DND-41 (cell line): ENCODE data around the gene SLC25A6.

Experiments used
- ATAC-seq: fragments of 200-7000 bp; cut with Tn5 transposase; 3 replicates; pipeline ENCODE4 v1.9.1; 2021; ENCODE audit warnings: low read depth; ENCODE audit not compliant: insufficient read depth
- DNase-seq: peaks from one replicate; pipeline ENCODE4 v3.0.0-alpha.2; 2020
- H2AFZ ChIP-seq: 2 replicates; pipeline ENCODE4 v1.6.0; 2012; ENCODE audit warnings: low read depth, low read length
- H3K27ac ChIP-seq: 2 replicates; pipeline ENCODE4 v1.5.1; 2012; ENCODE audit warnings: low read length, inconsistent platforms
- H3K27me3 ChIP-seq: fragments of 200-600 bp; sonication (generic); 2 replicates; pipeline ENCODE4 v1.6.0; 2012; ENCODE audit warnings: low read length, mild to moderate bottlenecking, inconsistent platforms; ENCODE audit not compliant: insufficient read depth, poor library complexity
- H3K36me3 ChIP-seq: 2 replicates; pipeline ENCODE4 v1.5.1; 2012; ENCODE audit warnings: low read length, inconsistent platforms; ENCODE audit not compliant: insufficient read depth
- H3K4me1 ChIP-seq: 2 replicates; pipeline ENCODE4 v1.5.1; 2012; ENCODE audit warnings: mild to moderate bottlenecking, low read length; ENCODE audit not compliant: insufficient read depth
- H3K4me2 ChIP-seq: 2 replicates; pipeline ENCODE4 v1.6.0; 2012; ENCODE audit warnings: mild to moderate bottlenecking, moderate library complexity, low read length, inconsistent platforms; ENCODE audit not compliant: insufficient read depth
- H3K4me3 ChIP-seq, 2 experiments: fragments of 200-600 bp in 1 of 2; shearing (Covaris generic) in 1 of 2; 2 replicates each; pipeline ENCODE4 v1.5.1; 2012 to 2016; ENCODE audit warnings: inconsistent platforms in 2 of 2, low read length in 2 of 2, mild to moderate bottlenecking in 2 of 2, low read depth in 1 of 2, moderate library complexity in 1 of 2
- H3K79me2 ChIP-seq: 2 replicates; pipeline ENCODE4 v1.6.0; 2012; ENCODE audit warnings: low read length, inconsistent platforms; ENCODE audit not compliant: insufficient read depth
- H3K9ac ChIP-seq: 2 replicates; pipeline ENCODE4 v1.6.0; 2012; ENCODE audit warnings: low read depth, mild to moderate bottlenecking, inconsistent platforms, low read length, moderate library complexity
- H3K9me3 ChIP-seq: 2 replicates; pipeline ENCODE4 v1.5.1; 2012; ENCODE audit warnings: low read length, moderate library complexity, mild to moderate bottlenecking, inconsistent platforms; ENCODE audit not compliant: insufficient read depth, severe bottlenecking
- H4K20me1 ChIP-seq: 2 replicates; pipeline ENCODE4 v1.6.0; 2012; ENCODE audit warnings: low read length; ENCODE audit not compliant: insufficient read depth
- EZH2 ChIP-seq: IDR thresholded peaks from 3 replicates; pipeline ENCODE4 v1.6.1; 2012; ENCODE audit warnings: borderline replicate concordance, low read depth, mild to moderate bottlenecking, moderate library complexity, low read length, inconsistent platforms; ENCODE audit not compliant: severe bottlenecking
- TF ChIP-seq, protein P1 (sequence below): IDR thresholded peaks from 2 replicates; pipeline ENCODE4 v1.5.1; 2012; ENCODE audit warnings: borderline replicate concordance, low read length, moderate library complexity, mild to moderate bottlenecking; ENCODE audit not compliant: poor library complexity, severe bottlenecking; ENCODE audit errors: extremely low read depth

SLC25A6 gene

DNA sequence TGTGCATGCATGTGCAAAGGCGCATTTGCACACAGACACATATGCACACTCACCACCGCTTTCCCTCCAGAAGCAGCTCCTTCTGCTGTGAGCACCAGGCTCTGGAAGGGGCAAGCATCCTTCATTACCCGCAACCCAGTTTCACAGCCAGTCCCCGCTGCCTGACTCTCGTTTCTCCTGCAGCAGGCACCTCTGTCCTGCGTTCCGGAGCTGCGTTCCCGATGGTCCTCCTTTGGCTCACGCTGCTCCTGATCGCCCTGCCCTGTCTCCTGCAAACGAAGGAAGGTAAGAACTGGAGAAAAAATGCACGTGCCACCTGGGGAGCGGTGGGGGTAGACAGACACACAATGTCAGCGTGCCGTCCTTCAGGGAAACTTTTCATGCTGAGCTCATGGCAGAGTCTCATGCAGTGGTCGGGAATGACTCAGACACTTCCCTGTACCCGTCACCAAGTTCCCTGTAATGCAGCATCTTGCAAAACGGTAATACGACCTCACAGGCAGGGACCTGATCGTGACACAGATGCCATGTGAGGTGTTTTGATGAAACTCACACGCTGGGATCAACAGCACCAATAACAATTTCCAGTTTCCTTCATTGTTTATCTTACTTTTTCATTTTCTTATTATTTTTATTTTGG, 50.2 kb downstream of the SLC25A6 start:
- TF ChIP-seq, protein P1, sequence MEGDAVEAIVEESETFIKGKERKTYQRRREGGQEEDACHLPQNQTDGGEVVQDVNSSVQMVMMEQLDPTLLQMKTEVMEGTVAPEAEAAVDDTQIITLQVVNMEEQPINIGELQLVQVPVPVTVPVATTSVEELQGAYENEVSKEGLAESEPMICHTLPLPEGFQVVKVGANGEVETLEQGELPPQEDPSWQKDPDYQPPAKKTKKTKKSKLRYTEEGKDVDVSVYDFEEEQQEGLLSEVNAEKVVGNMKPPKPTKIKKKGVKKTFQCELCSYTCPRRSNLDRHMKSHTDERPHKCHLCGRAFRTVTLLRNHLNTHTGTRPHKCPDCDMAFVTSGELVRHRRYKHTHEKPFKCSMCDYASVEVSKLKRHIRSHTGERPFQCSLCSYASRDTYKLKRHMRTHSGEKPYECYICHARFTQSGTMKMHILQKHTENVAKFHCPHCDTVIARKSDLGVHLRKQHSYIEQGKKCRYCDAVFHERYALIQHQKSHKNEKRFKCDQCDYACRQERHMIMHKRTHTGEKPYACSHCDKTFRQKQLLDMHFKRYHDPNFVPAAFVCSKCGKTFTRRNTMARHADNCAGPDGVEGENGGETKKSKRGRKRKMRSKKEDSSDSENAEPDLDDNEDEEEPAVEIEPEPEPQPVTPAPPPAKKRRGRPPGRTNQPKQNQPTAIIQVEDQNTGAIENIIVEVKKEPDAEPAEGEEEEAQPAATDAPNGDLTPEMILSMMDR, result no peak
- no peak for TF ChIP-seq EZH2
- no peaks in the 10 kb centered on the region for H3K4me1 ChIP-seq
- no peaks in the 10 kb centered on the region for H3K36me3 ChIP-seq
- no peaks in the 10 kb centered on the region for H3K27me3 ChIP-seq
- no peak for DNase-seq
- no peak overlapping the region for H2AFZ ChIP-seq
- H4K20me1 ChIP-seq, result no peaks in the 10 kb centered on the region
- H3K79me2 ChIP-seq, result no peaks in the 10 kb centered on the region
- H3K27ac ChIP-seq, result no peak overlapping the region
- no peak for ATAC-seq
- no peak overlapping the region for H3K4me3 ChIP-seq
- H3K4me2 ChIP-seq, result no peak overlapping the region
- peaks cover 4% of the 10 kb centered on the region for H3K9me3 ChIP-seq
- H3K9ac ChIP-seq, result no peak overlapping the region

DNA sequence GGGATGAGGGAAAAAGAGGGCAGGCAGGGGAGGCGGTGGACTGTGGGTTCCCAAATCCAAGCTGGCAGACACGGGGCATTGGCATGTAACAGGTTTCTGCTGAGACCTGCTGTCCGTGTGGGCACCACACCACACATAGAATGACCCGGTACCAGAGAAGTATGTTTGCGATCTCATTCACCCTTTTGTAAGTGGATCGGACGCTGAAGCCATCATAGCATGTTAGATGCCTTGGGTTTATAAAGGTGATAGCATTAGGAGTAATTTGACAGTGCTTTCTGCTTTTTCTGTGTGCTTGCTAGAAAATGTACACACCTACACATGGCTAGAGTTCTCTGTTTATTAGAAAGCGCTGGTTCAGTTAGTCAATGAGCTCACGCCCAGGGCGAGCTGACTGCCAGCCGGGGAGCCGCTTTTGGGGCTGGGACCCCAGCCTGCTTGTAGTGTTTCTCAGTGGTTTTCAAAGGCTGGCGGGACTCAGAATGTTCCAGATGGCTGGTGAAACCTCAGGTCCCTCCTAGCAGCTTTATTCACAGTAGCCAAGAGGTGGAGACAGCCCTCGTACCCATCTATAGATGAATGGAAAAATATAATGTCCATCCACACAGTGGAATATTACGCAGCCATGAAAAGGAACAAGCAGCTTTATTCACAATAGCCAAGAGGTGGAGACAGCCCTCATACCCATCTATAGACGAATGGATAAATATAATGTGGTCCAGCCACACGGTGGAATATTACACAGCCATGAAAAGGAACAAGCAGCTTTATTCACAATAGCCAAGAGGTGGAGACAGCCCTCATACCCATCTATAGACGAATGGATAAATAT, 54.7 kb downstream of the SLC25A6 start:
- peaks cover 4% of the 10 kb centered on the region for H3K9me3 ChIP-seq
- no peak overlapping the region for H3K27ac ChIP-seq
- no peak overlapping the region for H3K9ac ChIP-seq
- no peaks in the 10 kb centered on the region for H3K27me3 ChIP-seq
- no peak overlapping the region for H3K4me2 ChIP-seq
- no peak overlapping the region for H2AFZ ChIP-seq
- no peaks in the 10 kb centered on the region for H3K36me3 ChIP-seq
- ATAC-seq, result no peak
- H3K79me2 ChIP-seq, result no peaks in the 10 kb centered on the region
- TF ChIP-seq EZH2, result no peak
- TF ChIP-seq, protein P1, result no peak
- no peak for DNase-seq
- H4K20me1 ChIP-seq, result no peaks in the 10 kb centered on the region
- H3K4me1 ChIP-seq, result no peaks in the 10 kb centered on the region
- no peak overlapping the region for H3K4me3 ChIP-seq

DNA sequence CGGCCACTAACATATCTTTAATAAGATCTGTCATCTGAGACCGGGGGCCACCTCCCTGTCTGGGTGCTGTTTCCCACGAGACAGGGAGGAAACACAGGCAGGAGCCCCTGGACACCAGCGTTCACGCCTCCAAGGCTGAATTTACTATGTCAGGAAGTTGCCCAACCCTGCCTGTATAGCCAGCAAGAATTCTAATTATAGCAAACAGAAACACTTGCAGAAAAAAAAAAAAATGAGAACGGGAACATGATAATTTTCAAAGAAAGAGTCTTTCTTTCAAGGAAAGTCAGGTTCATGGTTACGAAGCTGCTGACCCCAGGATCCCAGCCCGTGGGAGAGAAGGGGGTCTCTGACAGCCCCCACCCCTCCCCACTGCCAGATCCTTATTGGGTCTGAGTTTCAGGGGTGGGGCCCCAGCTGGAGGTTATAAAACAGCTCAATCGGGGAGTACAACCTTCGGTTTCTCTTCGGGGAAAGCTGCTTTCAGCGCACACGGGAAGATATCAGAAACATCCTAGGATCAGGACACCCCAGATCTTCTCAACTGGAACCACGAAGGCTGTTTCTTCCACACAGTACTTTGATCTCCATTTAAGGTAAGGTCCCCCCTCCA, 55.5 kb downstream of the SLC25A6 start, which contains the start of gene IL3RA:
TSS of gene IL3RA (plus strand) at position 455 of the 613 bp plus-strand sequence. CDS start 4,981 bp downstream, outside the sequence.
- Histone ChIP-seq H3K27ac (no peak within 1 kb of the TSS), H3K4me3 (no peak within 1 kb of the TSS), H3K79me2 (no peaks in the 10 kb centered on the region), H3K4me1 (no peaks in the 10 kb centered on the region), H3K9ac (no peak within 1 kb of the TSS), H3K4me2 (no peak within 1 kb of the TSS), H3K9me3 (peaks cover 4% of the 10 kb centered on the region), H2AFZ (no peak within 1 kb of the TSS), H3K27me3 (no peaks in the 10 kb centered on the region), H4K20me1 (no peaks in the 10 kb centered on the region), H3K36me3 (no peaks in the 10 kb centered on the region)
- DNase-seq (no peak), ATAC-seq (no peak)
- TF ChIP-seq, protein P1, result no peak
- TF ChIP-seq EZH2, result no peak
